ENCODE results near the gene ZNF655.

DNA sequence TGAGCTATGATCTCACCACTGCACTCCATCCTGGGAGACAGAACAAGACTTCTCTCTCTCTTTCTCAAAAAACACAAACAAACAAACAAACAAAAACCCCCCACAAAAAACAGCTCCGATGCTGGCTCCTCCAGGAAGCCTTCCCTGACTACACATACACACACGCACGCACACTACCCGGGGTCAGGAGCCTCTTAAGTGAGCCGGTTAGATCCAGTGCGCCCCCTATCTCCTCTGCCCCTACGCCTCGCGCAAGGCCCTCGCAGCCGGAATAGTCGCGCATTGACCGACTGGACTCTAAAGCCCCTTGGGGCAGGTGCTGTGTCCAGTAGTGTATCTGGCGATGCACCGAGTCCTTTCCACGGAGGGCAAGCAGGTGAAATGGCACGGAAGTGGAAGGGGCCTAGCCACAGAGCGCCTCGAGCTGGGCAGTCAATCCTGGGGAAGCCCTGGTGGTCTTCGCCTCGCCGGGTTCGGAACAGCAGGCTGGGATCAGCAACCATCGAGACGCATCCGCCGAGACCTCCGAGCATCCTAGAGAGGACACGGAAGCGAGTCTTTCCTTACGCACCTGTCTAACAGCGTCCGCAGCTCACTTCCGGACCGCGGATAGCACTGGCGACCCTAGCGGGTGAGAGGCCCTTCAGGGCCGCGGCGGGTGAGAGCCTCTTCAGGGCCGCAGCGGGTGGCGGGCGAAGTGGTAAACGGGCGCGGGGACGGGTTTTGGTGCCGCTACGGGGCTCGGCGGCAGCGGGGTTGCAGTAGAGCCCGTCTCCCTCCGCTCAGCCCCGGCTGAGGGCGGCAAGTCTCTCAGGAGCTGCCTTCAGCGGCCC lies 58.1 kb downstream of the ZNF655 start, which contains the start of gene ZSCAN25:
- TF ChIP-seq, protein P1, sequence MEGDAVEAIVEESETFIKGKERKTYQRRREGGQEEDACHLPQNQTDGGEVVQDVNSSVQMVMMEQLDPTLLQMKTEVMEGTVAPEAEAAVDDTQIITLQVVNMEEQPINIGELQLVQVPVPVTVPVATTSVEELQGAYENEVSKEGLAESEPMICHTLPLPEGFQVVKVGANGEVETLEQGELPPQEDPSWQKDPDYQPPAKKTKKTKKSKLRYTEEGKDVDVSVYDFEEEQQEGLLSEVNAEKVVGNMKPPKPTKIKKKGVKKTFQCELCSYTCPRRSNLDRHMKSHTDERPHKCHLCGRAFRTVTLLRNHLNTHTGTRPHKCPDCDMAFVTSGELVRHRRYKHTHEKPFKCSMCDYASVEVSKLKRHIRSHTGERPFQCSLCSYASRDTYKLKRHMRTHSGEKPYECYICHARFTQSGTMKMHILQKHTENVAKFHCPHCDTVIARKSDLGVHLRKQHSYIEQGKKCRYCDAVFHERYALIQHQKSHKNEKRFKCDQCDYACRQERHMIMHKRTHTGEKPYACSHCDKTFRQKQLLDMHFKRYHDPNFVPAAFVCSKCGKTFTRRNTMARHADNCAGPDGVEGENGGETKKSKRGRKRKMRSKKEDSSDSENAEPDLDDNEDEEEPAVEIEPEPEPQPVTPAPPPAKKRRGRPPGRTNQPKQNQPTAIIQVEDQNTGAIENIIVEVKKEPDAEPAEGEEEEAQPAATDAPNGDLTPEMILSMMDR (IDR thresholded peaks at IDR 0.05) = peak; percentile 74
- TF ChIP-seq ZFX (IDR thresholded peaks at IDR 0.05; ENCODE audit: borderline replicate concordance) = peak; percentile 47; the same call in 1 of the 2 replicates

Data from 22Rv1 (cell line).